Neuronal stem cell (in vitro differentiated cells): ENCODE data around the gene YOD1.

Experiments used
- DNase-seq: peaks from one replicate; pipeline ENCODE4 v3.0.0-alpha.2; 2013; ENCODE audit warnings: low spot score
- H2AFZ ChIP-seq: one replicate; pipeline ENCODE4 v1.6.1; 2013; ENCODE audit warnings: mild to moderate bottlenecking, low read length, inconsistent platforms
- H2AK5ac ChIP-seq: 2 replicates; pipeline ENCODE4 v1.6.1; 2013; ENCODE audit warnings: low read depth, mild to moderate bottlenecking, inconsistent platforms, low read length, moderate library complexity, mixed read lengths
- H2BK120ac ChIP-seq: 2 replicates; pipeline ENCODE4 v1.6.1; 2013; ENCODE audit warnings: low read depth, mild to moderate bottlenecking, inconsistent platforms, low read length, moderate library complexity, mixed read lengths
- H2BK12ac ChIP-seq: one replicate; pipeline ENCODE4 v1.6.1; 2013; ENCODE audit warnings: low read length, inconsistent platforms
- H2BK15ac ChIP-seq: 2 replicates; pipeline ENCODE4 v1.6.1; 2013; ENCODE audit warnings: mild to moderate bottlenecking, low read length, inconsistent platforms, mixed read lengths
- H2BK5ac ChIP-seq: one replicate; pipeline ENCODE4 v1.6.1; 2013; ENCODE audit warnings: inconsistent platforms, mild to moderate bottlenecking, low read length, moderate library complexity
- H3K14ac ChIP-seq: one replicate; pipeline ENCODE4 v1.6.1; 2013; ENCODE audit warnings: low read length, inconsistent platforms
- H3K18ac ChIP-seq: 2 replicates; pipeline ENCODE4 v1.6.1; 2013; ENCODE audit warnings: low read length, inconsistent platforms
- H3K23ac ChIP-seq: 2 replicates; pipeline ENCODE4 v1.6.1; 2013; ENCODE audit warnings: low read depth, mild to moderate bottlenecking, mixed read lengths, low read length, inconsistent platforms; ENCODE audit not compliant: poor library complexity
- H3K27ac ChIP-seq: replicated peaks from 3 replicates; pipeline ENCODE4 v1.5.1; 2013; ENCODE audit warnings: low read length, inconsistent platforms
- H3K27me3 ChIP-seq, 3 experiments: 2 replicates each; pipeline ENCODE4 v1.6.1; 2013; ENCODE audit warnings: low read length in 3 of 3, mild to moderate bottlenecking in 2 of 3, inconsistent platforms in 1 of 3, low read depth in 1 of 3, mixed read lengths in 1 of 3, moderate library complexity in 1 of 3; ENCODE audit not compliant: control insufficient read depth in 3 of 3, insufficient read depth in 3 of 3
- H3K36me3 ChIP-seq, 2 donors: replicated peaks in 1 of 2; 2 replicates each; pipeline ENCODE4 v1.6.1; 2013; ENCODE audit warnings: low read length in 2 of 2; ENCODE audit not compliant: control insufficient read depth in 2 of 2, insufficient read depth in 2 of 2
- H3K4ac ChIP-seq: 2 replicates; pipeline ENCODE4 v1.6.1; 2013; ENCODE audit warnings: inconsistent platforms, mild to moderate bottlenecking, low read length, moderate library complexity
- H3K4me1 ChIP-seq, 2 donors: 1 replicate in 1 of 2; 2 replicates in 1 of 2; pipeline ENCODE4 v1.6.1; 2013; ENCODE audit warnings: low read length in 2 of 2, low read depth in 1 of 2; ENCODE audit not compliant: control insufficient read depth in 2 of 2, insufficient read depth in 1 of 2
- H3K4me2 ChIP-seq: one replicate; pipeline ENCODE4 v1.6.1; 2013; ENCODE audit warnings: mild to moderate bottlenecking, low read length, inconsistent platforms; ENCODE audit not compliant: insufficient read depth, poor library complexity, severe bottlenecking
- H3K4me3 ChIP-seq, 2 donors: 2 replicates each; pipeline ENCODE4 v1.5.1; 2013; ENCODE audit warnings: low read length in 2 of 2, mild to moderate bottlenecking in 2 of 2, inconsistent platforms in 1 of 2, moderate library complexity in 1 of 2
- H3K79me1 ChIP-seq: one replicate; pipeline ENCODE4 v1.6.1; 2013; ENCODE audit warnings: low read depth, mild to moderate bottlenecking, inconsistent platforms, low read length, moderate library complexity
- H3K9ac ChIP-seq: one replicate; pipeline ENCODE4 v1.6.1; 2013; ENCODE audit warnings: mild to moderate bottlenecking, low read depth, low read length, inconsistent platforms; ENCODE audit not compliant: poor library complexity
- H3K9me3 ChIP-seq, 2 donors: replicated peaks in 1 of 2; 2 replicates each; pipeline versions ENCODE3 to v1.6.1; 2013; ENCODE audit warnings: low read length in 2 of 2, mild to moderate bottlenecking in 2 of 2, inconsistent platforms in 1 of 2, low read depth in 1 of 2, mixed read lengths in 1 of 2, moderate library complexity in 1 of 2; ENCODE audit not compliant: control insufficient read depth in 2 of 2, insufficient read depth in 1 of 2
- H4K8ac ChIP-seq: one replicate; pipeline ENCODE4 v1.6.1; 2013; ENCODE audit warnings: low read depth, mild to moderate bottlenecking, inconsistent platforms, low read length, moderate library complexity
- H4K91ac ChIP-seq: one replicate; pipeline ENCODE4 v1.6.1; 2013; ENCODE audit warnings: low read length, low read depth, mild to moderate bottlenecking, inconsistent platforms; ENCODE audit not compliant: poor library complexity
- WGBS, 2 donors: extraction: QIAGEN DNeasy Blood & Tissue Kit; methylation state at CpG; one replicate each; pipeline ENCODE4 v1.1.7; 2013; ENCODE audit warnings: missing lambda C conversion rate in 2 of 2, mixed read lengths in 1 of 2; ENCODE audit not compliant: insufficient read length in 2 of 2, insufficient replicate concordance in 1 of 2; ENCODE audit errors: extremely low coverage in 2 of 2; 5-methylcytosine and 5-hydroxymethylcytosine counted together

YOD1 gene

GRCh38 chr1:207034998-207035397, 16.0 kb downstream of the YOD1 start:
- Histone ChIP-seq H4K8ac (no peak overlapping the region), H3K4me3 (no peak overlapping the region), H2AFZ (no peak overlapping the region), H2BK12ac (no peak overlapping the region), H3K4me2 (no peak overlapping the region), H3K27ac (no peak overlapping the region), H2BK120ac (no peak overlapping the region), H3K18ac (no peak overlapping the region), H2BK5ac (no peak overlapping the region), H4K91ac (no peak overlapping the region), H2BK15ac (no peak overlapping the region), H3K9ac (no peak overlapping the region), H3K4ac (no peak overlapping the region), H2AK5ac (no peak overlapping the region), H3K9me3 (no peaks in the 10 kb centered on the region), H3K27me3 (peaks cover 0 to 51% (median 0%) of the 10 kb centered on the region in 3 experiments), H3K23ac (no peak overlapping the region), H3K79me1 (no peaks in the 10 kb centered on the region), H3K14ac (no peak overlapping the region), H3K4me1 (peaks cover 0 to 7% of the 10 kb centered on the region in 2 donors), H3K36me3 (no peaks in the 10 kb centered on the region)
- no peak for DNase-seq

- no peak overlapping the region for H3K4ac ChIP-seq
- no peaks in the 10 kb centered on the region for H3K9me3 ChIP-seq
- H2AFZ ChIP-seq: no peak overlapping the region
- no peak overlapping the region for H2BK5ac ChIP-seq
- H2BK120ac ChIP-seq: no peak overlapping the region
- H2AK5ac ChIP-seq: no peak overlapping the region
- H4K91ac ChIP-seq: no peak overlapping the region
- no peak overlapping the region for H3K27ac ChIP-seq
- H3K27me3 ChIP-seq: peaks cover 0 to 59% (median 0%) of the 10 kb centered on the region in 3 experiments
- WGBS, 2 donors: no CpG with 5 or more reads among the region's 1 CpG
- H3K4me1 ChIP-seq: peaks cover 0 to 7% of the 10 kb centered on the region in 2 donors
- H2BK15ac ChIP-seq: no peak overlapping the region
- no peak overlapping the region for H3K9ac ChIP-seq
- H3K14ac ChIP-seq: no peak overlapping the region
- no peak overlapping the region for H3K23ac ChIP-seq
- H2BK12ac ChIP-seq: no peak overlapping the region
- no peak for DNase-seq
- H3K4me2 ChIP-seq: no peak overlapping the region
- H3K4me3 ChIP-seq: no peak overlapping the region
- H4K8ac ChIP-seq: no peak overlapping the region
- no peaks in the 10 kb centered on the region for H3K79me1 ChIP-seq
- no peak overlapping the region for H3K18ac ChIP-seq
- no peaks in the 10 kb centered on the region for H3K36me3 ChIP-seq
Measured at GRCh38 chr1:207034208-207034607, 16.8 kb downstream of the YOD1 start.

- Histone ChIP-seq H3K14ac (no peak overlapping the region), H3K9me3 (no peaks in the 10 kb centered on the region), H2AFZ (no peak overlapping the region), H3K27ac (no peak overlapping the region), H3K4me2 (no peak overlapping the region), H2AK5ac (no peak overlapping the region), H4K8ac (no peak overlapping the region), H2BK12ac (no peak overlapping the region), H2BK15ac (no peak overlapping the region), H3K18ac (no peak overlapping the region), H3K36me3 (no peaks in the 10 kb centered on the region), H4K91ac (no peak overlapping the region), H3K23ac (no peak overlapping the region), H3K4ac (no peak overlapping the region), H3K9ac (no peak overlapping the region), H2BK120ac (no peak overlapping the region), H3K4me1 (peaks cover 0 to 7% of the 10 kb centered on the region in 2 donors), H2BK5ac (no peak overlapping the region), H3K4me3 (no peak overlapping the region), H3K79me1 (no peaks in the 10 kb centered on the region), H3K27me3 (peaks cover 0 to 63% (median 0%) of the 10 kb centered on the region in 3 experiments)
- WGBS, 2 donors: no CpG with 5 or more reads among the region's 2 CpGs
- no peak for DNase-seq
Measured at GRCh38 chr1:207033302-207033701, 17.7 kb downstream of the YOD1 start.

DNA sequence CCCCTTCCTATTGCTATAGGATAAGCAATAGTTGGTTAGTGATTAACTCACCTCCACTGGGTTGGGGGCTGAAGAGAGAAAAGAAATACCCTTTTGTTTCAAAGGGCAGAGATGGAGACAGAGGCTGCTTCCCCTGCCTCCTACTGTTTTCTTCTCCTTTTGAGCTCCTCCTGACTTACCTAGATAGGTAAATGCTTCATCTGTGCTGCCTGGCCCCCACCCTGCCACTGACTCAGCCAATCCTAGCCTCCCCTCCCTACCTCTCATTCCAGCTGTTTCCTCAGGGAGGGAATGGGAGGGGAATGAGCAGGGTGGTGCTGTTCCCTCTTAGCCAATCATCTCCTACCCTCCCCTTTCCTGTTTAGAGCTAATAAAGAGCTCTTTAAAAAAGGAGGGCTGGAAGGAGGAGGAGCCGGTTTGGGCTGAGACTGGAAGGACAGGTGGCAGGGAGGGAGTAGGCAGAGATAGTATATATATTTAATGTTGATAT, 18.4 kb downstream of the YOD1 start, which contains the start of gene C1orf116:
TSS of gene C1orf116 (minus strand) at position 229 of the 490 bp plus-strand sequence. CDS start 5,158 bp downstream, outside the sequence.
- WGBS, 2 donors: no CpG with 5 or more reads among the region's 1 CpG
- Histone ChIP-seq H3K9me3 (no peaks in the 10 kb centered on the region), H2BK12ac (no peak within 1 kb of the TSS), H3K4ac (no peak within 1 kb of the TSS), H3K23ac (no peak within 1 kb of the TSS), H3K18ac (no peak within 1 kb of the TSS), H2BK120ac (no peak within 1 kb of the TSS), H2AFZ (no peak within 1 kb of the TSS), H3K4me2 (no peak within 1 kb of the TSS), H3K79me1 (no peaks in the 10 kb centered on the region), H3K4me1 (peaks cover 0 to 7% of the 10 kb centered on the region in 2 donors), H2BK15ac (no peak within 1 kb of the TSS), H3K27ac (no peak within 1 kb of the TSS), H3K36me3 (no peaks in the 10 kb centered on the region), H4K8ac (no peak within 1 kb of the TSS), H3K4me3 (no peak within 1 kb of the TSS), H4K91ac (no peak within 1 kb of the TSS), H3K9ac (no peak within 1 kb of the TSS), H3K14ac (no peak within 1 kb of the TSS), H2AK5ac (no peak within 1 kb of the TSS), H3K27me3 (peaks cover 0 to 66% (median 0%) of the 10 kb centered on the region in 3 experiments), H2BK5ac (no peak within 1 kb of the TSS)
- DNase-seq: no peak
